ENCODE results near the gene EXOC5. TPM values are rescaled to one million over a fixed set of nuclear protein-coding genes. Genes with fewer than 3 reads are reported as not detected.

The EXOC5 gene, protein sequence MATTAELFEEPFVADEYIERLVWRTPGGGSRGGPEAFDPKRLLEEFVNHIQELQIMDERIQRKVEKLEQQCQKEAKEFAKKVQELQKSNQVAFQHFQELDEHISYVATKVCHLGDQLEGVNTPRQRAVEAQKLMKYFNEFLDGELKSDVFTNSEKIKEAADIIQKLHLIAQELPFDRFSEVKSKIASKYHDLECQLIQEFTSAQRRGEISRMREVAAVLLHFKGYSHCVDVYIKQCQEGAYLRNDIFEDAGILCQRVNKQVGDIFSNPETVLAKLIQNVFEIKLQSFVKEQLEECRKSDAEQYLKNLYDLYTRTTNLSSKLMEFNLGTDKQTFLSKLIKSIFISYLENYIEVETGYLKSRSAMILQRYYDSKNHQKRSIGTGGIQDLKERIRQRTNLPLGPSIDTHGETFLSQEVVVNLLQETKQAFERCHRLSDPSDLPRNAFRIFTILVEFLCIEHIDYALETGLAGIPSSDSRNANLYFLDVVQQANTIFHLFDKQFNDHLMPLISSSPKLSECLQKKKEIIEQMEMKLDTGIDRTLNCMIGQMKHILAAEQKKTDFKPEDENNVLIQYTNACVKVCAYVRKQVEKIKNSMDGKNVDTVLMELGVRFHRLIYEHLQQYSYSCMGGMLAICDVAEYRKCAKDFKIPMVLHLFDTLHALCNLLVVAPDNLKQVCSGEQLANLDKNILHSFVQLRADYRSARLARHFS
- 15.4 and 74.9 TPM in 2 replicates for total RNA-seq (2014; rRNA removed; shearing (Covaris generic); ENCODE audit: low replicate concordance)

DNA sequence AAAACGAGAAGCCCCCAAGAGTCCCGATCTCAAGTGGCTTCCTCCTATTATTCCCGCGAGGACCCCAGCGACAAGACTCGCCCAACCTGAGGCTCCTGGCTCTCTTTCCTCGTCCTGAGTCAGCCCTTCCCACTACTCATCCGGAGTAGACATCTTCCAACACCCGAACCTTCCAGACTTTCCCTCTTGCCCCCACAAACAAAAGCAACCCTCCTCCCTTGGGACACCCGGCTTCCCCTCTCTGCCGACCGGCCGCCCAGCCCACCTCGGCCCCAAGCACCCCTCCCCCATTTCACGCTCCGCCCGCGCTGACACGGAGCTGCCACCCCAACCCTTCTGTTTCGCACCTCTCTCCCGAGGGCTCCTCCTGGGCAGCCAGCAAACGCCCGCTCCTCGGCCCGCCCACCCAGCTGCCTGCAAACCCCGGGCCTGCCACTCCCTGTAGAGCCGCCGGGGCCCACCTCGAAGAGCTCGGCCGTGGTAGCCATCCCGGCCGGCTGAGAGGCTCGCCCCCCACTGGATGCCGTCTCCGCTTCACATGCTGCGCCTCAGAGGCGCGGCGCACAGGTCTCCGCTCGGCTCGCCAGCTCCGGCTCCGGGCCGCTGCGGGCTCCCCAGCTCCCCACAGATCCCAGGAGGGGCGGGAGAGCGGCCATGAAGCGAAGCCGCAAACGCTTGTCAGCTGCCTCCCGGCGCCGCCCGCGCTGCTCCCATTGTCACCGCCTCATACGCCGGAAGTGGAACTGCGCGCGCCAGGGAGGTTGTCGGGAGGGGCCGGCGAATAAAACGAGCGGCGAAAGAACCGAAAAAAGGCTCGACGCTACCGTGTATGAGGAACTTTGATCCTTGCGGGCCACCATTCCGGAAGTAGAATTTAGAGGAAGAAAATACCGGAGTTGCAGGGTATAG lies at the start of gene EXOC5, which contains the start of gene AP5M1:
TSS of gene EXOC5 (minus strand) at position 745 of the 909 bp plus-strand sequence. CDS start at position 488, 257 bp downstream.
TSS of gene AP5M1 (plus strand) at position 811 of the 909 bp plus-strand sequence. CDS start 344 bp downstream, outside the sequence.
- H3K36me3 ChIP-seq: no peaks in the 10 kb centered on the region; the same call in 1 of the 2 replicates
- no peaks in the 10 kb centered on the region for H3K9me3 ChIP-seq
- peak within 1 kb of the TSS; percentile 87 for H3K4me3 ChIP-seq
- DNase-seq: peak; percentile 83
- no peaks in the 10 kb centered on the region for H3K27me3 ChIP-seq

DNA sequence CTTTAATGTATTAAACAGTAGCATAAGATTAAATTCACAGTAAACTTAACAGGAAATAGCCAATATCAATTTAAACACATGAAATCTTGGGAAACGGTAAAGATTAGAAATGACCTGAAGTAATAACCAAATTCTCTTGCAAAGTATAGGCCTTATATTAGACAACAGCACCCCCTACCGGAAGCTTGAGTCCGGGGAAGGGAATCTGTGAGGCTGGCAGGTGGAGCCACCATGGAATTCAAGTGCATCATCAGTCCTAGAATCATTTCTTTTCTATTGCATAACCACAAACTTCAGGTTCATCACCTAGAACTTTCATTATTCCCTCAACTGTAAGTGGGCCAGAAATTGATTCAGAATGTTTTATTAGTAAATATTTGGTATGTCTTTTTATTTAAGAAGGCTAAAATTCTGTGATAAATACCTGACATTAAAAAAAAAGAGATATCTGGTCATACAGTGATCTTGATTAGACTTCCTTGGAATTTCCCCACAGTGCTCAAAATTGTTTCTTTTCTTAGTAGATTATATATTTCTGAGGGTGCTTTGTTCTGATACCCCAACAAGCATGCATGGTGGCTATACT lies 48.6 kb upstream of the EXOC5 start:
- no peak overlapping the region for H3K4me3 ChIP-seq
- H3K27me3 ChIP-seq: 0 out of 2 replicates have a peak, but pooled peaks cover 2% of the 10 kb centered on the region
- DNase-seq: peak; percentile 21
- H3K36me3 ChIP-seq: no peaks in the 10 kb centered on the region
- H3K9me3 ChIP-seq: no peaks in the 10 kb centered on the region

DNA sequence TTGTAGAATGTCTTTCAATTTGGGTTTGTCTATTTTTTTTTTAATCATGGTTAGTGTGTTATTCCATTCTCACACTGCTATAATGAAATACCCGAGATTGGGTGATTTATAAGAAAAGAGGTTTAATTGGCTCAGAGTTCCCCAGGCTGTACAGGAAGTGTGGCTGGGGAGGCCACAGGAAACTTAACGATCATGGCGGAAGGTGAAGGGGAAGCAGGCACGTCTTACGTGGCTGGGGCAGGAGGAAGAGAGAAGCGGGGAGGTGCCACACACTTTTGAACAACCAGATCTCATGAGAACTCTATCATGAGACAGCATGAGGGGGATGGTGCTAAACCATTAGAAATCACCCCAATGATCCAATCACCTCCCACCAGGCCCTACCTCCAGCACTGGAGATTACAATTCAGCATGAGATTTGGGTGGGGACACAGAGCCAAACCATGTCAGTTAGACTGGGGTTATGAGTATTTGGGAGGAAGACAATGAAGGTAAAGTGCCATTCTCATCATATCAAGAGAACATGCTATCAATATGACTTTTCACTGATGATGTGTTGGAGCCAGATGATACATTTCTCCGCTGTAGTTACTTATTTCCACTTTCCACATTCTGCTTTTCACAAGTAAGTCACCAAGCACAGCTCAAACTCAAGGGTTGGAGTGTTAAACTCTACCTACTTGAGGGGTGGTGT lies 45.8 kb upstream of the EXOC5 start:
- Histone ChIP-seq H3K4me3 (no peak overlapping the region), H3K9me3 (no peaks in the 10 kb centered on the region), H3K27me3 (0 out of 2 replicates have a peak, but pooled peaks cover 2% of the 10 kb centered on the region), H3K36me3 (no peaks in the 10 kb centered on the region)
- DNase-seq: no peak

DNA sequence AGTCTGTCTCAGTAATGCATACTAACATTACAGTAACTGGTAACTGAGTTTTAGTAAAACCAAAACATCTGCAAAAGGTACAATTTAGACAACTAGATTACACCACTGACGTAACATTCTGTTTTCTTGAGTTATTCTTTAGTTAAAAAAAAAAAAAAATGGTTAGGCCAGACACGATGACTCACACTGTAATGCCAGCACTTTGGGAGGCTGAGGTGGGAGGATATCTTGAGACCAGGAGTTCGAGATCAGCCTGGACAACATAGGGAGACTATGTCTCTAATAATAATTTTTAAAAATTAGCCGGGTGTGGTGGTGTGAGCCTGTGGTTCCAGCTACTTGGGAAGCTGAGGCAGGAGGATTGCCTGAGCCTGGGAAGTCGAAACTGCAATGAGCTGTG lies 34.2 kb upstream of the EXOC5 start:
- no peaks in the 10 kb centered on the region for H3K27me3 ChIP-seq
- DNase-seq: no peak
- no peak overlapping the region for H3K4me3 ChIP-seq
- H3K9me3 ChIP-seq: no peaks in the 10 kb centered on the region
- no peaks in the 10 kb centered on the region for H3K36me3 ChIP-seq

DNA sequence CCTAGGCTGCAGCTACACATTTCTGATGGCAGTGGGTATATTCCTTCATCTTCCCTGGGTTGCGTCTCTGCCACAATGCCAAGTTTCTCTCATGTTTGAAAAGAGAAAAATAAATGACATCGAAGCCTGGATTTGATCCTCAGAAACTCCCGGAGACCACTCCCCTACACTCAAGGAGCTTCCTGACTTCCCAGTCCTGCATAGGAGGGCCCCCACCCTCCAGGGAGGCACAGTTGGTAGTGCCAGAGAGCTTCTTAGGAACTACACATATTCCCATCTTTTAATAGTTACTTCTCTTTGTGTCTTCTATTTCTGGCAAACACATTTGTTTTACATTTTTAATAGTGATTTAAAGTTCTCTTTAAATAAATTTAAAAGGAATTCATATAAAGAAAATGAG lies 30.8 kb upstream of the EXOC5 start:
- Histone ChIP-seq H3K9me3 (no peaks in the 10 kb centered on the region), H3K4me3 (no peak overlapping the region), H3K36me3 (no peaks in the 10 kb centered on the region), H3K27me3 (no peaks in the 10 kb centered on the region)
- DNase-seq: no peak

DNA sequence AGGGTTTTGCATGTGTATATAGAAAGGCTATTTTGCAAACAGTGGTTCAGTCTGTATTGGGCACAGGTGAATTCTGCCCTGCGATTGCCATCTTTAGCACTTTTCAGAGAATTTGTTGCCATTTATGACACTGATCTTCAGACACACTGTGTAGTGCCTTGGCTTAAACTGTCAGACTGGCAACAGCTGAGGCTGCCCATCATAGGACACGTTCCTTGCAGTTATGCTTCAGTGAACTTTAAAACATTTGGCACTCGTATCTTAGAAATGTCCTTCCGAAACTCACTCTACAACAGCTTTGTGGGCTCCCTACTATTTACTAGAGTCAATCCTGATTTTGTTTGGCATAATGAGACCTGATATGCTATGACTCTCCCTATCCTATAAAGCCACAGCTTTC lies 29.1 kb upstream of the EXOC5 start:
- Histone ChIP-seq H3K36me3 (no peaks in the 10 kb centered on the region), H3K9me3 (no peaks in the 10 kb centered on the region), H3K27me3 (no peaks in the 10 kb centered on the region), H3K4me3 (no peak overlapping the region)
- no peak for DNase-seq

DNA sequence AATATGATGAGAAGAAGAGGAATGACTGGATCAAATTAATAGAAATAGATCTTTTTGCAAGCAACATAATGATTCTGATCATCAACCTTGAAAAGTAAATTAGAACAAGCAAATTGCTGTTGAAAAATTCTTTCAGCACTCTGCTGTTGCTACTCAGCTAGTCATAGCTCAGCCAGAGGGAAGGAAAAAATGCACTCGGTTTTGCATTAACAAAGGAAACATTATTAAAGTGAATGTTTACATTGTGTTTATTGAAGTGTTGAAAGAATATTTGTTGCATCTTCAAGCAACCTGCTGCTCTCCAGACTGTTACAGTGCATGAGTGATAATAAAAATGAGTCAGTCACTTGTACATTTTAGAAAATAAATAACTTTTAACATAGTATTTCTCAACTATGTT lies 26.5 kb upstream of the EXOC5 start:
- Histone ChIP-seq H3K36me3 (no peaks in the 10 kb centered on the region; the same call in 1 of the 2 replicates), H3K27me3 (no peaks in the 10 kb centered on the region), H3K4me3 (no peak overlapping the region), H3K9me3 (no peaks in the 10 kb centered on the region)
- DNase-seq: no peak

DNA sequence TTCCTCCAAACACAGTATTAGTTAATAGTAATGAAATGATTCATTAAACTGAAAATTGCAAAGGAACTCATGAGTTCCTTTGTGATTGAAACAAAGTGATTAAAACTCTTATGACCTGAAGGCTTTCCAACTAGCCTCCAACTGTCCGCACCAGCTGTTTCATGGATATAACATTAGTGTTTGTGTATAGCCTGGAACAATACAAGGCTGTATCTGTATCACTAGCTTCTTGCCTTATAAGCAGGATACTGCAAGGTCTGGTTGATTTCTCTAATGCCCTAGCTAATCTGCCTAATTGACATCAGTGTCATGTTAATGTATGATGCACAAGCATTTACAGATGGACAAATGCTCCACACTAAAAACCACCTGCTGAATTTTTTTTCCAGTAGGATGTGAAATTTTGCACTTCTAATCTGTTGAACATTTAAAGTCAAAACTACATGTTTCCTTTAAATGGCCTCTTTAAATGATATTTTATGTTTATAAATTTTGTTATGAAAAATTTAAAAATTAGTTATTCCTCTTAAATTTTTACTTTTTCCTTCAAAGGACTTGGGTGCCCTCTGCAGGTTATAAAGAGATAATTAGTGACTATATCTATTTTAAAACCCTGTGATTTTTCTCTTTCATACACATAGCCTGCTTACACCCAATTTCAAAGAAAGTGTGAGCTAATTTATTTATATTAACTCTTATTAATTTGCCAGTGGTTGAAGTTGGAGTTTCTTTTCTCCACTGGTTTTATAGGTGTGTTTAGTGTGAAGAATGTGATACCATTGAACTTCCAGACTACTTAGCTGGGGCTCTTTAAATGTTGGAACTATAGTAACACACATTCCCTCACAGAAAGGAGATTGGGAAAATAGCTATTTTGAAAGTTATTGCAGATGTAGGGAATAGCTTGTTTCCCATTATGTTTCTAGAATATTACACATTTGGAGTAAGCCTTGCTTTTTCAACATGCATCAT lies 25.4 kb upstream of the EXOC5 start:
- Histone ChIP-seq H3K36me3 (no peaks in the 10 kb centered on the region; the same call in 1 of the 2 replicates), H3K9me3 (no peaks in the 10 kb centered on the region)
- DNase-seq: no peak

DNA sequence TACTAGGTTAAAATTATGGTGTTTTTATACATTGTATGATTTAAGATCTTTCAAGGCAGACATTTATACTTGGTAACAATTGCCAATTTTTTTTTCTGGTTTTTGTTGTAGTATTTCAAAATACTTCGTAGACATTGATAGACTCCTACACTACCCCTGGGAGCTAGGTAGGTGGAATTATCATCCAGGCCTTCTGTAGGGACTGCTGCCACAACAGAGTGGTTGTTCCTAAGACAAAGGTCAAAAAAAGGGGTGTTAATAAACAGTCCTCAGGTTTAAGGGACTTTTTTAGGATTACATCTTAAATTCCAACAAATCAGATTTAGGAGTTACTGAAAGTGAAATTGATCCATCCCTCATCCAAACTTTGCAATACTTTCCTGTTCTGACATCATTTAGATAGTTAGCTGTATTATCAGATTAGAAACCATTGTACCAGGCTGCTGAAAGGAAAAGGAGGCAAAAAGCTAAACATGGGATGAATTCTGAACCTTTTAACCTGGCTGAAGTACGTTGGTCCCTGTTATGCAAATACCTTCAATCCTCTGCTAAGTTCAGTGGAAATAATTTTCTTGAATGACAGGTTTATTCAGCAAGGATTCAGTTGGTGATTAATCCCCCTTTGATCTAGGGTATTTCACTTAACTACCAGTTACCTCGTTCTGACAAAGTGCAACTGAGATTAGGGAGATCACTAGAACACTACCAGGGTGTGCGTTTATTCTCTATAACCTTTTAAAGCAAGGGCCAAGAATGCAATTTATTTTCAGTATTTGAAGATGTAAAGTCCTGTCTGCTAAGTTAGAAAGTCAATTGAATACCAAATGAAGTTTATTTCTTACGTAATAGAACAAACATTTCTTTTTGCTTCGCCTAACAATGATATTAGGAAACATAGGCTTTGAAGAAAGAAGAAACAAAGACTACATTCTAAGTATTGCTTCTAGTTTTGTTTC lies 23.3 kb upstream of the EXOC5 start:
- Histone ChIP-seq H3K36me3 (no peaks in the 10 kb centered on the region; the same call in 1 of the 2 replicates), H3K9me3 (no peaks in the 10 kb centered on the region)
- no peak for DNase-seq

More for the DNA sequence above, 25.4 kb upstream of the EXOC5 start:
- no peaks in the 10 kb centered on the region for H3K27me3 ChIP-seq
- H3K4me3 ChIP-seq: no peak overlapping the region

DNA sequence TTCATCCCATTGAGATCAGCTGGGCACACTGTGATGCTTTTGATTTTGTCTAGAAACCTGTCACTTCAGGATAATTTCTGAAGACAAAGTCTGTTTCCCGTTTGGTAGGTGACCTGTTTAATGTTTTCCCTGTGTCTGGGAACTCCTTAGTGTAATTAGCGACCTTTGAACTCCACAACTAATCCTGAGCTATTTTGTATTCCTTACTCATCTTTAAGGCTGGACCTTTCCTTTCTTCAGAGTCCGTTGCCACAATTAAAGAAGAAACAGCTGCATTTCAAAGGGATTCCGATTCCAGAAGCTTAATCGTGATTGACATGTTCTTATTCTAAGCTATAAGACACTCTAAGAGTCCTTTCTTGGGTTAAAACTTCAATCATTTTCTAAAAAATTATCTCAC lies 22.0 kb upstream of the EXOC5 start:
- Histone ChIP-seq H3K9me3 (no peaks in the 10 kb centered on the region), H3K27me3 (no peaks in the 10 kb centered on the region), H3K36me3 (no peaks in the 10 kb centered on the region; the same call in 1 of the 2 replicates), H3K4me3 (no peak overlapping the region)
- DNase-seq: no peak

More for the DNA sequence above, 23.3 kb upstream of the EXOC5 start:
- Histone ChIP-seq H3K4me3 (no peak overlapping the region), H3K27me3 (no peaks in the 10 kb centered on the region)

DNA sequence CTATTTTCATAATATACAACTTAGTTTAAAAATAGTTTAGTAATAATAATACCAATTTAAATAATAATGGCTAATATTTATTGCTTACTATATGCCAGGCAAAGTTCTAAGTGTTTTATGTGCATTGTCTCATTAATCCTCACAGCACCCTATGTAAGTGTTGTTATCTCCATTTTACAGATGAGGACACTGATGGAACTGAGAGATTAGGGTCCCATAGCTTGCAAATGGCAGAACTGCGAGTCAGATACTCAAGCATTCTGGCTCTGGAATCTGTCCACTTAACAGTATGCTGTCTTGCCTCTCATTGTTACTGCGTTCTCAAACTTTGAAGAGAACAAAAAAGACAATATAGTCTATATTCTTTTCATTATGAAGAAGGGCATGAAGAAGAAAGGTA lies 19.0 kb upstream of the EXOC5 start:
- peaks cover 2% of the 10 kb centered on the region for H3K36me3 ChIP-seq
- no peak overlapping the region for H3K4me3 ChIP-seq
- H3K9me3 ChIP-seq: no peaks in the 10 kb centered on the region
- H3K27me3 ChIP-seq: no peaks in the 10 kb centered on the region
- DNase-seq: no peak

DNA sequence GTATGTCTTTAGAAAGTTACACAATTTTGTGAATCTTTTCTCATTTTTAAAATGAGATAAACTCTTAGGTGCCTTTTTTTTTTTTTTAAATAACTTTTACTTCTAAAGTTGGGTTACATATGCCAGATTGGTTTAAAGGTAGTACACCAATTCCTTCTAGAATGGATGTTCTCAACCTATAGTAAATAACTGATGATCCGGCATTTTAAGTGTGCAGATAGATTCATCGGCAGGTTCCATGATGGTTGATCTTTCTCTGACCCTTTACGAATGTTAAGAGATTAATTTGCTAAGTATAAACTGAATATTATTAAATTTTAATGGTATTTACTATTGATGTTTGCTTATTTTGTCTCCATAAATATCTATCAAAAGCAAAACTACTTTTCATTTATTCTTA lies 8.4 kb upstream of the EXOC5 start:
- no peaks in the 10 kb centered on the region for H3K9me3 ChIP-seq
- H3K4me3 ChIP-seq: no peak overlapping the region
- DNase-seq: no peak
- H3K36me3 ChIP-seq: peaks cover 12% of the 10 kb centered on the region
- H3K27me3 ChIP-seq: no peaks in the 10 kb centered on the region

DNA sequence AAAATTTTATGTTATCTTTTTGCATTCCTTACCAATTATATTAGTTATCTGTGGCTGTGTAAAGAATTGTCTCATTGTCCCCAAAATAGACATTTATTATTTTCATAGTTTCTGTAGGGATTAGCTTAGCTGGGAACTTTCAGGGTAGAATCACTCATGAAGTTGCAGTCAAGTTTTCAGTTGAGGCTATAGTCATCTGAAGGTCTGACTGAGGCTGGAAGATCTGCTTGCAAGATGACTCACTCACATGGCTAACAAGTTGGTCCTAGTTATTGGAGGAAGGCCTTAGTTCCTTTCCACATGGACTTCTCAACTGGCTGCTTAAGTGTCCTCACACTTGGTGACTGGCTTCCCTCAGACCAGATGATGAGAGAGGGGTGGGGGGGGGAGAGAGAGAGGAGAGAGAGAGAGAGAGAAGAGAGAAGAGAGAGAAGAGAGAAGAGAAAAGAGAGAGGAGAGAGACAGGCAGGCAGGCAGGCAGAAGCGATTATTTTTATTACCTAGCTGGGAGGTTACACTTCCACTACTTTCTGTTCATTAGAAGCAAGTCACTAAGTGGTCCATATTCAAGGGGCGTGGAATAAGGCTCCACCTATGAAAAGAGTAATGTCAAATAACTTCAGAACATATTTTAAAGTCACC lies 6.4 kb upstream of the EXOC5 start:
- Histone ChIP-seq H3K4me3 (no peak overlapping the region), H3K36me3 (peaks cover 12% of the 10 kb centered on the region), H3K9me3 (no peaks in the 10 kb centered on the region), H3K27me3 (no peaks in the 10 kb centered on the region)
- DNase-seq: no peak

Measured in MG63 (cell line).